CD14-positive monocyte (primary cell): ENCODE data around the gene PTPRN2. TPM values are rescaled to one million over a fixed set of nuclear protein-coding genes. Genes with fewer than 3 reads are reported as not detected.

ENCODE experiments used
- DNase-seq, 3 donors: peaks; one replicate each; pipeline ENCODE4 v3.0.0-alpha.2; 2011 to 2022
- H2AFZ ChIP-seq: 2 replicates; pipeline ENCODE4 v1.6.0; 2012; ENCODE audit warnings: mild to moderate bottlenecking, low read depth, low read length, inconsistent platforms; ENCODE audit not compliant: insufficient read depth, poor library complexity, severe bottlenecking
- H3K27ac ChIP-seq, 2 donors: 1 replicate in 1 of 2; 2 replicates in 1 of 2; pipeline ENCODE4 v1.5.1; 2012 to 2013; ENCODE audit warnings: low read length in 2 of 2, control low read depth in 1 of 2, inconsistent platforms in 1 of 2, low read depth in 1 of 2, mild to moderate bottlenecking in 1 of 2
- H3K27me3 ChIP-seq, 2 donors: one replicate each; pipeline versions ENCODE4 v1.6.0 to v1.6.1; 2011 to 2013; ENCODE audit warnings: low read length in 2 of 2; ENCODE audit not compliant: control insufficient read depth in 2 of 2, insufficient read depth in 2 of 2
- H3K36me3 ChIP-seq, 2 donors: replicated peaks in 1 of 2; 1 replicate in 1 of 2; 2 replicates in 1 of 2; pipeline versions ENCODE4 v1.5.1 to v1.6.1; 2012 to 2013; ENCODE audit warnings: low read length in 2 of 2, control low read depth in 1 of 2, inconsistent platforms in 1 of 2, mild to moderate bottlenecking in 1 of 2; ENCODE audit not compliant: insufficient read depth in 2 of 2, control insufficient read depth in 1 of 2
- H3K4me1 ChIP-seq, 2 donors: 1 replicate in 1 of 2; 2 replicates in 1 of 2; pipeline versions ENCODE4 v1.5.1 to v1.6.1; 2012 to 2013; ENCODE audit warnings: low read length in 2 of 2, control low read depth in 1 of 2, inconsistent platforms in 1 of 2, mild to moderate bottlenecking in 1 of 2, moderate library complexity in 1 of 2; ENCODE audit not compliant: insufficient read depth in 2 of 2, control insufficient read depth in 1 of 2
- H3K4me2 ChIP-seq: replicated peaks from 2 replicates; pipeline ENCODE3; 2012; ENCODE audit warnings: low read length, moderate library complexity, mild to moderate bottlenecking; ENCODE audit not compliant: poor library complexity, severe bottlenecking; ENCODE audit errors: extremely low read depth
- H3K4me3 ChIP-seq, 3 experiments: fragments of 200-600 bp in 1 of 3; sonication (generic) in 1 of 3; replicated peaks in 1 of 3; 1 replicate in 2 of 3; 2 replicates in 1 of 3; pipeline ENCODE4 v1.5.1; 2011 to 2013; ENCODE audit warnings: low read length in 3 of 3, mild to moderate bottlenecking in 3 of 3, control low read depth in 2 of 3, low read depth in 2 of 3, inconsistent platforms in 1 of 3, moderate library complexity in 1 of 3
- H3K79me2 ChIP-seq: 2 replicates; pipeline ENCODE4 v1.6.0; 2012; ENCODE audit warnings: mild to moderate bottlenecking, control low read depth, inconsistent platforms, low read length, moderate library complexity; ENCODE audit not compliant: insufficient read depth
- H3K9ac ChIP-seq: 2 replicates; pipeline ENCODE4 v1.6.0; 2017; ENCODE audit warnings: low read length, mild to moderate bottlenecking; ENCODE audit not compliant: insufficient read depth, poor library complexity, severe bottlenecking
- H3K9me3 ChIP-seq, 2 donors: replicated peaks in 1 of 2; 1 replicate in 1 of 2; 2 replicates in 1 of 2; pipeline versions ENCODE4 v1.5.1 to v1.6.1; 2012 to 2013; ENCODE audit warnings: low read length in 2 of 2, control low read depth in 1 of 2; ENCODE audit not compliant: control insufficient read depth in 1 of 2, insufficient read depth in 1 of 2
- H4K20me1 ChIP-seq: 2 replicates; pipeline ENCODE4 v1.6.0; 2012; ENCODE audit warnings: mild to moderate bottlenecking, low read length, control low read depth, moderate library complexity; ENCODE audit not compliant: insufficient read depth
- H3K27ac Mint-ChIP-seq, 7 donors: one replicate each; pipeline ENCODE4 v1.8.0; 2020; ENCODE audit warnings: mild to moderate bottlenecking in 7 of 7, mixed read lengths in 7 of 7, moderate library complexity in 6 of 7, inconsistent platforms in 2 of 7
- H3K27me3 Mint-ChIP-seq, 3 donors: one replicate each; pipeline ENCODE4 v1.8.0; 2021 to 2022; ENCODE audit warnings: low read depth in 3 of 3, mild to moderate bottlenecking in 3 of 3, mixed read lengths in 3 of 3, moderate library complexity in 3 of 3, inconsistent platforms in 1 of 3
- H3K36me3 Mint-ChIP-seq, 2 donors: one replicate each; pipeline ENCODE4 v1.8.0; 2020; ENCODE audit warnings: mixed read lengths in 2 of 2, inconsistent platforms in 1 of 2, mild to moderate bottlenecking in 1 of 2
- H3K4me1 Mint-ChIP-seq: one replicate; pipeline ENCODE4 v1.8.0; 2020; ENCODE audit warnings: mild to moderate bottlenecking, mixed read lengths
- H3K4me3 Mint-ChIP-seq, 2 donors: one replicate each; pipeline ENCODE4 v1.8.0; 2020; ENCODE audit warnings: mild to moderate bottlenecking in 2 of 2, mixed read lengths in 2 of 2, moderate library complexity in 1 of 2
- H3K9me3 Mint-ChIP-seq, 7 donors: one replicate each; pipeline ENCODE4 v1.8.0; 2020 to 2022; ENCODE audit warnings: mixed read lengths in 7 of 7, mild to moderate bottlenecking in 6 of 7, moderate library complexity in 6 of 7, inconsistent platforms in 2 of 7
- WGBS: methylation state at CpG from one replicate; pipeline ENCODE4 v1.1.5; 2013; ENCODE audit warnings: missing lambda C conversion rate; ENCODE audit not compliant: insufficient coverage; 5-methylcytosine and 5-hydroxymethylcytosine counted together
- intact Hi-C, 2 donors: fragments of 100-400 bp; cut with micrococcal nuclease; formaldehyde crosslinking; loops; one replicate each; pipeline versions ENCODE4 v1.15.0 to v1.15.1; 2023
- polyA plus RNA-seq, 3 donors: library from polyadenylated mRNA; depleted of rRNA in 1 of 3; unstranded in 2 of 3; stranded (reverse) in 1 of 3; fragments of 300-500 nt in 2 of 3; fragments of >200 nt in 1 of 3; fragmentation: Illumina TruSeq in 2 of 3; gene quantifications; 1 replicate in 2 of 3; 2 replicates in 1 of 3; pipeline ENCODE4 v1.2.3, GENCODE V29; 2012 to 2021
- TF ChIP-seq, protein P1 (sequence below): fragments of 200-600 bp; IDR thresholded peaks from one replicate; pipeline ENCODE4 v1.8.0; 2022; ENCODE audit warnings: antibody characterized with exemption, mild to moderate bottlenecking

PTPRN2 gene
- polyA plus RNA-seq, 3 donors: 0.25 to 1.4 (median 0.97) TPM

DNA sequence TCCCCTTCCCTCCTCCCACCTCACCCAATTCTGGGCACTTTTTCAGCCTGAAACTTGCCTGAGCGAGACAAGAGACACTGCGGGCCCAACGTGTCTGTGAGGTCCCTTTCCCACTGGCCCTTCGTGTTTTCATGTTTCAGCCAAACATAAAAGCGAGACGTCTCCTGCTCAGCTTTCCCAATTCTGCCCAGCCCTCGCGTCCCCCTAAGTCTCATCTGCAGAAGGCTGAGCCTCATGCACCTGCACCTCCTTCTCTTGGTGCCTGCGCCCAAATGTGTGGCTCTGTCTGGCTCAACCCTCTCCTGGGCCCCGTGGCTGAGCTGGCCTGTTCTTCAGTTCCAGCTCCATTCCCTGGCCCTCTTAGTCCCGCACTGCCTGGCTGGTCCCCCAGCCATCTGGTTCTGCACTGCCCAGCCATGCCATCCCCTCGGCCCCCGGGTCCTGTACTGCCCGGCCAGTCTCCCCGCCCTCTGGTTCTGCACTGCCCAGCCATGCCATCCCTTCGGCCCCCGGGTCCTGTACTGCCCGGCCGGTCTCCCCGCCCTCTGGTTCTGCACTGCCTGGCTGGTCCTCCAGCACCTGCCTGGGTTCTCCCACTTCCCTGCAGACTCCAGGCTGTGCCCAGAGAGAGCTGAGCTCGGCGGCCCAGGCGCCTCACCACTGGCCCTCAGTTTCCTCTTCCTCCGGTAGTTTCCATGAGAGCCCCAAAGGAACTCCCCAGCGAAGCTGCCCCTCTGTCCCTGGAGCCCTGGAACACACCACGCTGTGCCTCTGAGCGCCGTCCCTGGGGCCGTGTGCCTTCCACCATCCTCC lies 1026.7 kb downstream of the PTPRN2 start:
- H3K27me3 ChIP-seq: no peaks in the 10 kb centered on the region
- H3K27ac ChIP-seq: no peak overlapping the region
- H3K4me1 ChIP-seq: no peaks in the 10 kb centered on the region
- H3K9ac ChIP-seq: no peak overlapping the region
- Mint-ChIP-seq H3K9me3 (peaks cover 0 to 15% (median 0%) of the 10 kb centered on the region in 7 donors), H3K27me3 (peaks cover 0 to 2% (median 0%) of the 10 kb centered on the region in 3 donors), H3K36me3 (no peaks in the 10 kb centered on the region), H3K27ac (no peak overlapping the region), H3K4me3 (no peak overlapping the region), H3K4me1 (no peaks in the 10 kb centered on the region)
- TF ChIP-seq, protein P1, sequence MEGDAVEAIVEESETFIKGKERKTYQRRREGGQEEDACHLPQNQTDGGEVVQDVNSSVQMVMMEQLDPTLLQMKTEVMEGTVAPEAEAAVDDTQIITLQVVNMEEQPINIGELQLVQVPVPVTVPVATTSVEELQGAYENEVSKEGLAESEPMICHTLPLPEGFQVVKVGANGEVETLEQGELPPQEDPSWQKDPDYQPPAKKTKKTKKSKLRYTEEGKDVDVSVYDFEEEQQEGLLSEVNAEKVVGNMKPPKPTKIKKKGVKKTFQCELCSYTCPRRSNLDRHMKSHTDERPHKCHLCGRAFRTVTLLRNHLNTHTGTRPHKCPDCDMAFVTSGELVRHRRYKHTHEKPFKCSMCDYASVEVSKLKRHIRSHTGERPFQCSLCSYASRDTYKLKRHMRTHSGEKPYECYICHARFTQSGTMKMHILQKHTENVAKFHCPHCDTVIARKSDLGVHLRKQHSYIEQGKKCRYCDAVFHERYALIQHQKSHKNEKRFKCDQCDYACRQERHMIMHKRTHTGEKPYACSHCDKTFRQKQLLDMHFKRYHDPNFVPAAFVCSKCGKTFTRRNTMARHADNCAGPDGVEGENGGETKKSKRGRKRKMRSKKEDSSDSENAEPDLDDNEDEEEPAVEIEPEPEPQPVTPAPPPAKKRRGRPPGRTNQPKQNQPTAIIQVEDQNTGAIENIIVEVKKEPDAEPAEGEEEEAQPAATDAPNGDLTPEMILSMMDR: no peak
- H2AFZ ChIP-seq: no peak overlapping the region
- 95% methylated on average over 29 of the region's 29 CpGs for WGBS
- intact Hi-C loops: no loop called here
- H3K9me3 ChIP-seq: peaks cover 3 to 23% of the 10 kb centered on the region in 2 donors
- DNase-seq: no peak
- H3K79me2 ChIP-seq: no peaks in the 10 kb centered on the region
- H4K20me1 ChIP-seq: no peaks in the 10 kb centered on the region
- no peak overlapping the region for H3K4me2 ChIP-seq
- no peak overlapping the region for H3K4me3 ChIP-seq
- no peaks in the 10 kb centered on the region for H3K36me3 ChIP-seq

DNA sequence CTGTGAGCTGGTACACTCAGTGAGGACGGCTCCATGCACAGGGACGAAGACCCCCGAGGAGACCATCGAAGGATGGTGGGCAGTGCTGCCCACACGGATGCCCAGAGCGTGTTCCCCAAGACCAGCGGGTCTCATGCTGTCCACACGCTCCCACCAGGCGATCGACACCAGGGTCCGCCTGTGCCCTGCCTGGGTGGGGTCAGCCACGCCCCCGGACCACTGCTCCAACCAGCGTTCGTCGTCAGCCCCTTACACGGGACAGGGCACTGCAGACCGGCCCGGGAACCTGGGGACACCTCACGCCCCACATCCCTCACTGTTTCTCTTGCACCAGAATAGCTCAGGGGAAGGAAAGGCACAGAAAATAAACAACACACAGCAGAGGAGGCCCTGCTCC lies 1027.4 kb downstream of the PTPRN2 start:
- Histone ChIP-seq H2AFZ (no peak overlapping the region), H3K27ac (no peak overlapping the region), H3K27me3 (no peaks in the 10 kb centered on the region), H3K36me3 (no peaks in the 10 kb centered on the region), H3K9ac (no peak overlapping the region), H3K79me2 (no peaks in the 10 kb centered on the region), H3K4me1 (no peaks in the 10 kb centered on the region), H4K20me1 (no peaks in the 10 kb centered on the region), H3K4me2 (no peak overlapping the region), H3K4me3 (no peak overlapping the region), H3K9me3 (peaks cover 3 to 23% of the 10 kb centered on the region in 2 donors)
- 89% methylated on average over 19 of the region's 20 CpGs for WGBS
- Mint-ChIP-seq H3K27ac (no peak overlapping the region), H3K36me3 (no peaks in the 10 kb centered on the region), H3K4me3 (no peak overlapping the region), H3K4me1 (no peaks in the 10 kb centered on the region), H3K9me3 (peaks cover 0 to 15% (median 0%) of the 10 kb centered on the region in 7 donors), H3K27me3 (peaks cover 0 to 2% (median 0%) of the 10 kb centered on the region in 3 donors)
- DNase-seq: no peak
- intact Hi-C loops: no loop called here
- TF ChIP-seq, protein P1: no peak
